Breast epithelium (tissue), 3 donors: ENCODE measurements around the gene MAD1L1.

Experiments
- CTCF ChIP-seq, 3 donors: fragments of 450-650 bp; IDR thresholded peaks; one replicate each; pipeline ENCODE4 v1.5.1; 2016 to 2017; ENCODE audit warnings: antibody characterized with exemption in 3 of 3, mild to moderate bottlenecking in 3 of 3, moderate library complexity in 3 of 3
- POLR2A ChIP-seq: fragments of 450-650 bp; IDR thresholded peaks from one replicate; pipeline ENCODE4 v1.6.1; 2016; ENCODE audit warnings: antibody characterized with exemption, mild to moderate bottlenecking, moderate library complexity
- POLR2AphosphoS5 ChIP-seq, 3 donors: sonication (generic); formaldehyde crosslinking; IDR thresholded peaks; one replicate each; pipeline ENCODE4 v1.6.1; 2017; ENCODE audit warnings: antibody characterized with exemption in 3 of 3

GRCh38 chr7:2108071-2108455, 124.7 kb downstream of the MAD1L1 start:
- TF ChIP-seq POLR2A = no peak
- TF ChIP-seq CTCF (IDR thresholded peaks at IDR 0.05) = no peak
- TF ChIP-seq POLR2AphosphoS5 (IDR thresholded peaks at IDR 0.05) = no peak
